BLaER1 (cell line): ENCODE results near the gene EZR.

Experiments used
- H3K27ac ChIP-seq: shearing (Covaris generic); formaldehyde crosslinking; 2 replicates; pipeline ENCODE4 v1.8.1; 2022
- H3K27me3 ChIP-seq: shearing (Covaris generic); formaldehyde crosslinking; 2 replicates; pipeline ENCODE4 v1.8.1; 2022
- H3K36me3 ChIP-seq: shearing (Covaris generic); formaldehyde crosslinking; 2 replicates; pipeline ENCODE4 v1.8.1; 2022
- H3K4me1 ChIP-seq: shearing (Covaris generic); formaldehyde crosslinking; 2 replicates; pipeline ENCODE4 v1.8.1; 2022
- H3K4me2 ChIP-seq: shearing (Covaris generic); formaldehyde crosslinking; 2 replicates; pipeline ENCODE4 v1.8.1; 2022
- H3K4me3 ChIP-seq: shearing (Covaris generic); formaldehyde crosslinking; 2 replicates; pipeline ENCODE4 v1.8.1; 2022
- H3K9ac ChIP-seq: shearing (Covaris generic); formaldehyde crosslinking; 2 replicates; pipeline ENCODE4 v1.8.1; 2022
- H3K9me3 ChIP-seq: shearing (Covaris generic); formaldehyde crosslinking; 2 replicates; pipeline ENCODE4 v1.8.1; 2022
- H4K20me1 ChIP-seq: shearing (Covaris generic); formaldehyde crosslinking; 2 replicates; pipeline ENCODE4 v1.8.1; 2022
- Cebpa-rat ChIP-seq: shearing (Covaris generic); IDR thresholded peaks from 2 replicates; pipeline ENCODE4 v1.8.1; 2022

EZR gene

DNA sequence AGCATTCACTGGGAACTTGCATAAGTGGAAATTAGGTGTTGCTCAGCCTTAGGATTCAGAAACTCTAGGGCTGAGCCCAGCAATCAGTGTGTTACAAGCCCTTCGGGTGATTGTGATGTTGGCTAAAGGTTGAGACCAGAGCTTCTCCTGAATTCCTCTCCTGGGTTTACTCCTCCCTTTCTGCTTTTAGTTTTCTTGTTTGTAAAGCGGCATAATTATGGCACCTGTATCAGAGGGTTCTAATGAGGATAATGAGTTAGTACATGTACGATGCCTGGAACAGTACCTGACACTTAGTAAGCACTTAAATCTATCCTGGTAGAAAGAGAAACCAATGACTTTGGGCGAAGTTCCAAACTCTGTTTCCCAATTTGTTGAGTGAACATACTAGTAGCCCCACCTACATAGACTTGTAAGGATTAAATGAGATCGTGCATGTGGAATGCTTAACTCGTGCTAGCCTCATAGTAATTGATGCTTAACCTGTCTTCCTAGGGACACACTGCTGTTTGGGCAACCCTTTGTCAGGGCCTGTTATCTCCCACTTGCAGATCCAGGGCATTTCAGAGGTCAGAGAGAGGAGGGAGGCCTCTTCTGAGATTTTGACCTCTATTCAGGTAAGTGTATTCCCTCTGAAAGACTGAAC, 932 bp upstream of the EZR start:
- peaks cover 6% of the 10 kb centered on the region; the same call in 1 of the 2 replicates for H3K36me3 ChIP-seq
- H3K4me2 ChIP-seq, result 0 out of 2 replicates have a peak overlapping the region, but pooled peaks have one; percentile 66
- H3K27ac ChIP-seq, result peak overlapping the region; percentile 91; the same call in 1 of the 2 replicates

DNA sequence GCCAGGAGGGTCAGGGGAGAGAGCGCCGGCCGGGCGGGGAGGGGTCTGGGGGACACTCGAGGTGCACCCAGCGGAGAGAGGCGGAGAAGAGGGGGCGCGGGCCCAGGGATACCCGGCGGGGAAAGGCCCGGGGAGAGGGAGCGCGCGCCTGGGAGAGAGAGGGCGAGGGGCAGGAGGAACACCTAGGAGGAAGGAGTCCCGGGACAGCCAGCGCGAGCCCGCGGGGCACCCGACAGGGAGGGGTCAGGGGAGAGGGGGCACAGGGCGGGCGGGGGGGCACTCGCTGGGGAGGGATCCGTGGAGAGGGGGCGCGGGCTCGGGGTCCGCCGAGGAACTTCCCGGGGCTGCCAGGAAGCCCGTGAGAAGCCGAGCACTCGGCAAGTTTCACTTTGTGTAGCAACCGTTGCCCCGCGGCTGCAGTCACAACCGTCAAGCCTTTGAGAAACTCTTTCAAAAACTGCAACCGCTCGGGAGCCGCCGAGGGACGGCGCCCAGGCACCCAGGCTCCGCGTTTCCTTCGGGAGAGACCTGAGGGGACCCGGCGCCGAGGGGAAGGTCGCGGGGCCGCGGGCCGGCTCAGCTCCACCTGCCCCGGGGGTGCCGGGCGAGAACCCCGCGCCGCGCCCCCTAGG, 471 bp downstream of the EZR start:
- Histone ChIP-seq H3K27me3 (no peaks in the 10 kb centered on the region), H3K36me3 (peaks cover 14% of the 10 kb centered on the region; the same call in 1 of the 2 replicates), H4K20me1 (peaks cover 44% of the 10 kb centered on the region), H3K4me2 (peak overlapping the region; percentile 84), H3K27ac (peak overlapping the region; percentile 91), H3K4me3 (peak overlapping the region; percentile 88), H3K4me1 (peaks cover 45% of the 10 kb centered on the region), H3K9ac (peak overlapping the region; percentile 84), H3K9me3 (peaks cover 8% of the 10 kb centered on the region; the same call in 1 of the 2 replicates)
- no peak for TF ChIP-seq Cebpa-rat

More for the DNA sequence above, 932 bp upstream of the EZR start:
- peaks cover 8% of the 10 kb centered on the region; the same call in 1 of the 2 replicates for H3K9me3 ChIP-seq
- H4K20me1 ChIP-seq, result peaks cover 30% of the 10 kb centered on the region
- no peak overlapping the region; the same call in 1 of the 2 replicates for H3K4me3 ChIP-seq
- H3K27me3 ChIP-seq, result no peaks in the 10 kb centered on the region
- TF ChIP-seq Cebpa-rat, result no peak
- no peak overlapping the region for H3K9ac ChIP-seq
- peaks cover 31% of the 10 kb centered on the region for H3K4me1 ChIP-seq

DNA sequence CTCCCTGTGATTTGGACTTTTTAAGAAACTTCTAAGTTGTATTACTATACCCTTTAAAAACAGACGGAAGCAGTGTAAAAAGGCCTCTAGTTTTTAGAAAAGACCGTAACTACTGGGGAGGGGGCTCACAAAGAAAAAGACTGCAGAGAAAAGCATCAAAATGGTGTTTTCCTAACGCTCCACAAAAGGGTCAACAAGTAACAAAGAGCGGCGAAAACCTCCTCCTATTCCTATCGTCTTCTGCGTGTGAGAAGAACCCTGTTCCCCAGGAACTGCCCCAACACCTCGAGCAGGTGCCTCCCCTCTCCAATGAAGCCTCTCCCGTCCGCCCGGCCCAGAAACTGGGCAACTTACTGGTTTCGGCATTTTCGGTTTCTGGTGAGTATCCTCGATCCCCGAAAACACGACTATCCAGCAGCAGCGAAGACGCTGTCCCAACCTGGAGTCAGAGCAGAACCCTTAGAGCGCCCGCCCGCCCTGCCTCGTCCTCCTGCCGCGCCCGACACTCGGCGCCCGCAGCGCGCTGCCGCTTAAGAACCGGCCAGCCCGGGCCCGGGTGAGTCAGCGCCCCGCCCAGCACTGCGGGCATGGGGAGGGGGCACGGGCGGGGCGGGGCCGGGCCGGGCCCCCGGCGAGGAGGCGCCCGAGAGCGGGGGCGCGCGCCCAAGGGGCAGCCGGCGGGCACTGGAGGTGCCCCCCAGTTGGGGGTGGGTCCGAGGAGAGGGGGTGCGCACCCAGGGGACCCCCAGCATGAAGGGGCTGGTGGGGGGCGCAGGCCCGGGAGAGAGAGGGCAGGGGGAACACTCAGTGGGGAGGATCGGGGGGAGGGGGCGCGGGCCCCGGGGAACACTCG, 1.2 kb downstream of the EZR start:
- Histone ChIP-seq H4K20me1 (peaks cover 51% of the 10 kb centered on the region), H3K4me2 (peak overlapping the region; percentile 84), H3K36me3 (peaks cover 21% of the 10 kb centered on the region), H3K9me3 (peaks cover 8% of the 10 kb centered on the region; the same call in 1 of the 2 replicates), H3K27ac (peak overlapping the region; percentile 91), H3K27me3 (no peaks in the 10 kb centered on the region), H3K4me3 (peak overlapping the region; percentile 88), H3K4me1 (peaks cover 52% of the 10 kb centered on the region), H3K9ac (peak overlapping the region; percentile 84)
- TF ChIP-seq Cebpa-rat, result no peak

DNA sequence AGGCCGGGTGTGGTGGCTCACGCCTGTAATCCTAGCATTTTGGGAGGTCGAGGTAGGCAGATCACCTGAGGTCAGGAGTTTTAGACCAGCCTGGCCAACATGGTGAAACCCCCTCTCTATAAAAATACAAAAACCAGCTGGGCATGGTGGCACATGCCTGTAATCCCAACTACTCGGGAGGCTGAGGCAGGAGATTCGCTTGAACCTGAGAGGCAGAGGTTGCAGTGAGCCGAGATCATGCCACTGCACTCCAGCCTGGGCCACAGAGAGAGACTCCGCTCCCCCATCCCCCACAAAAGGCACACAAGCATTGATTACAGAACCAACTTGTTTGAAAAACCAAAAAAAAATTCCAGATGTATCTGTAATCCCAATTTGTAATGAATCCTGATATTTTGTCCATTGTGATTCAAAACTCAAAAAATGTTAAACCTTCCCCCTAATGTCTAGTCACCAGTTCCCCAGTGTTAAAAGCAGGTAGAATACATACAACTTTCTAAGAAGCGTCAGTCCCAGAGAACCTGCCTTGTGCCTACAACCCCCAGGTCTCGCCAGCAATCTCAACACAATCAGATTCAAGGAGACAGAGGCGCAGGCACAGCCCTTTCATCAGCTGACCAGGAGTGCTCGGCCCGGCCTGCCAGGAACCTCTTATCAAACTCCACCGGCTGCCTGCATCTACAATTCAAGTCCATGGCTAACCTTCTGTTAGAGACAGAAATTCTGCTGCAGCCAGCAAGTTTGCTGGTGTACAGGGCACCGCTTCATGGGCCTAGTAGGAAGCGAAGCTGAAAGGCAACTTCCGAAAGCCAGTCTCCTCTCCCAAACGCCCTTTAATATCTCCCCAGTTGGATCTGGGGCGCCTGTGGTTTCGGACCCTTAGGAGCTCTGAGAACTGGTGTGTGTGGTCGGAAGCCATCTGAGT, 2.1 kb downstream of the EZR start:
- peaks cover 30% of the 10 kb centered on the region for H3K36me3 ChIP-seq
- peak overlapping the region; percentile 88 for H3K4me3 ChIP-seq
- H3K4me1 ChIP-seq, result peaks cover 61% of the 10 kb centered on the region
- peaks cover 60% of the 10 kb centered on the region for H4K20me1 ChIP-seq
- H3K27me3 ChIP-seq, result no peaks in the 10 kb centered on the region
- H3K9me3 ChIP-seq, result peaks cover 8% of the 10 kb centered on the region; the same call in 1 of the 2 replicates
- H3K4me2 ChIP-seq, result peak overlapping the region; percentile 84
- H3K9ac ChIP-seq, result peak overlapping the region; percentile 84
- peak overlapping the region; percentile 91 for H3K27ac ChIP-seq
- no peak for TF ChIP-seq Cebpa-rat

DNA sequence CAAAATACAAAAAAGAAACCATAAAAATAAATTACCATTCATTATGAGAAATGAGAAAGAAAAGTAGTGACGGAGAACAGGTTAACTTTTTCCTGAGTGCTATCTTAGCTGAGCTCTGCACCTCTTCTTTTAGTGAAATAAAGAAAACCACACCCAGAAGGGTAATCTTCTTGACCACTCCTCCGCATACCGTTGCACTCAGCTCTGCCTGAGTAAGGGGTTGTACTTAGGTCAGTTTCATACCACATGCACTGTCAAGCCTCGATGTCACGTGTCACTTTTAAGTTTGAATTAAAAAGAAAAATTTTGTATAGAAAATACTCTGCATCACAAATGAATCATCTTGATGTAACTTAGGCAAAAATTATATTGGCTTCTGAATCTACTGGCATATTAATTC, 2.8 kb downstream of the EZR start:
- Histone ChIP-seq H3K9me3 (peaks cover 3% of the 10 kb centered on the region; the same call in 1 of the 2 replicates), H3K4me2 (peak overlapping the region; percentile 84), H3K27me3 (no peaks in the 10 kb centered on the region), H3K36me3 (peaks cover 36% of the 10 kb centered on the region), H3K4me1 (peaks cover 68% of the 10 kb centered on the region), H3K4me3 (peak overlapping the region; percentile 88), H3K27ac (no peak overlapping the region), H4K20me1 (peaks cover 67% of the 10 kb centered on the region), H3K9ac (no peak overlapping the region)
- no peak for TF ChIP-seq Cebpa-rat

DNA sequence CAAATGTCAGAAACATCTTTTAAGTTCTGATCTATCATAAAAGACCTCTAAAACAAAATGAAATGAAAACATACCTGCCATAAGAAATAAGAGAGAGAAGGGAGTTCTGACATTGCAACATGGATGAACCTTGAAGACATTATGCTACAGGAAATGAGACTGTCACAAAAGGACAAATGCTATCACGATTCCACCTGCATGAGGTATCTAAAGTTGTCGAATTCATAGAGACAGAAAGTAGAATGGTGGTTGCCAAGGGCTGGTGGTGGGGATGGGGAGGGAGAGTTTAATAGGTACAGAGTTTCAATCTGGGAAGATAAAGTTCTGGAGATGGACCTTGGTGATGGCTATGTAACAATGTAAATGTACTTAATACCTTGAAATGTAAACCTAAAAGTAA, 3.3 kb downstream of the EZR start:
- H3K9ac ChIP-seq, result no peak overlapping the region
- no peak overlapping the region for H3K27ac ChIP-seq
- H3K4me3 ChIP-seq, result peak overlapping the region; percentile 88; the same call in 1 of the 2 replicates
- no peak for TF ChIP-seq Cebpa-rat
- H3K4me2 ChIP-seq, result peak overlapping the region; percentile 84
- H3K9me3 ChIP-seq, result no peaks in the 10 kb centered on the region
- peaks cover 36% of the 10 kb centered on the region for H3K36me3 ChIP-seq
- peaks cover 72% of the 10 kb centered on the region for H3K4me1 ChIP-seq
- H3K27me3 ChIP-seq, result no peaks in the 10 kb centered on the region
- peaks cover 72% of the 10 kb centered on the region for H4K20me1 ChIP-seq

DNA sequence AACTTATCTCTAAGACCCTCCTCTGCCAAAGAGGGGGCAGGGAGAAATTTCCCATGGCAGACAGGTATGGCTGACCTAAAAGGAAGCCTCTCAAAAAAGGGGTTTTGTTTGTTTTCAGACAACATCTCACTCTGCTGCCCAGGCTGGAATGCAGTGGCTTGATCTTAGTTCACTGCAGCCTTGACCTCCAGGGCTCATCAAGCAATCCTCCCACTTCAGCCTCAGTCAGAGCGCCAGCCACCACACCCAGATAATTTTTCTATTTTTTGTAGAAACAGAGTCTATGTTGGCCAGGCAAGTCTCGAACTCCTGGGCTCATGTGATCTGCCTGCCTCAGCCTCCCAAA, 3.8 kb downstream of the EZR start:
- no peak overlapping the region for H3K9ac ChIP-seq
- no peaks in the 10 kb centered on the region for H3K9me3 ChIP-seq
- H3K27me3 ChIP-seq, result no peaks in the 10 kb centered on the region
- no peak overlapping the region for H3K27ac ChIP-seq
- H3K4me3 ChIP-seq, result no peak overlapping the region
- peaks cover 39% of the 10 kb centered on the region for H3K36me3 ChIP-seq
- peaks cover 77% of the 10 kb centered on the region for H4K20me1 ChIP-seq
- peaks cover 78% of the 10 kb centered on the region for H3K4me1 ChIP-seq
- H3K4me2 ChIP-seq, result peak overlapping the region; percentile 84
- TF ChIP-seq Cebpa-rat, result no peak

DNA sequence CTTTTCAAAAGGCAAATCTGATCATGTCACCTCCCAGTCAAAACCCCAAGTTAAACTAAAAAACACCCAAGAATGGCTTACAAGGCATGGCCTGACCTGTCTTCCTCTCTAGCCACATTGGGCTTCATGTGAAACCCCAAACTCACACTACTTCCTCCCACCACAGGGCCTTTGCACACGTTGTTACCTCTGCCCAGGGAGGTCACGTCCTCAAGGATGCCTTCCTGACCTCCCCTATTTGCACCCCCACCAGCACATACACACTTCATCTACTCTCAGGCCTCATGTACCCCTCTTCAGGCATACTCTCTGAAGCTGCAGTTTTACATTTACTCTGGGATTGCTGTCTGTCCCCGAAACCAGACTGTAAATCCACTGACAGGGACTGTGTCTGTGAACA, 6.1 kb downstream of the EZR start:
- Histone ChIP-seq H3K9me3 (no peaks in the 10 kb centered on the region), H3K4me3 (no peak overlapping the region), H3K4me1 (peaks cover 95% of the 10 kb centered on the region), H3K27me3 (no peaks in the 10 kb centered on the region), H3K4me2 (peak overlapping the region; percentile 84), H3K9ac (no peak overlapping the region), H3K27ac (no peak overlapping the region), H3K36me3 (peaks cover 48% of the 10 kb centered on the region), H4K20me1 (peaks cover 100% of the 10 kb centered on the region)
- no peak for TF ChIP-seq Cebpa-rat

DNA sequence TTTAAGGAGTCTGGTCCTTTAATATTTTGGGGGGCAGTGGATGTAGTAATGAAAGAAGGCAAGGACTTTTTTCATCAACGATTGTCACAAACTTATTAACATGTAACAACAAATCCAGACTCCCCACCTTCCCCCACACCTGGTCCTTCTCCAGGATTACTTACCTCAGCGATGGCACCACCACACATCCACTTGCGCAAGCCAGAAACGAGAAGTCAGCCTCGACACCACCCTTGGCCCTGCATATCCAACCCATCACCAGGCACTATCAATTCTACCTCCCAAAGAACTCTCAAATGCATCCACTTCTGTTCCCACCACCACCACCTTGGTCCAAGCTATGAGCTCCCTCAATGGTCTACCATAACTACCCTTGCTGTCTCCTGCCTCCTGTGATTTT, 6.6 kb downstream of the EZR start:
- no peak overlapping the region for H3K9ac ChIP-seq
- H3K9me3 ChIP-seq, result no peaks in the 10 kb centered on the region
- peaks cover 99% of the 10 kb centered on the region for H3K4me1 ChIP-seq
- no peak overlapping the region for H3K27ac ChIP-seq
- peaks cover 100% of the 10 kb centered on the region for H4K20me1 ChIP-seq
- no peak overlapping the region for H3K4me3 ChIP-seq
- H3K36me3 ChIP-seq, result peaks cover 52% of the 10 kb centered on the region
- TF ChIP-seq Cebpa-rat, result no peak
- H3K27me3 ChIP-seq, result no peaks in the 10 kb centered on the region
- H3K4me2 ChIP-seq, result peak overlapping the region; percentile 84
